Ovary (tissue), 9 donors: Measurements from ENCODE around the gene CDCP1. TPM values are rescaled to one million over a fixed set of nuclear protein-coding genes. Genes with fewer than 3 reads are reported as not detected.

Source experiments
- DNase-seq, 5 donors: peaks; one replicate each; pipeline ENCODE4 v3.0.0-alpha.2; 2019 to 2020
- H3K27ac ChIP-seq, 2 donors: fragments of 200-600 bp; one replicate each; pipeline versions ENCODE4 v1.5.1 to v1.8.0; 2019 to 2022
- H3K27me3 ChIP-seq: fragments of 200-600 bp; one replicate; pipeline ENCODE4 v1.8.0; 2022
- H3K36me3 ChIP-seq: fragments of 200-600 bp; sonication (generic); one replicate; pipeline ENCODE4 v1.5.1; 2019
- H3K4me1 ChIP-seq: one replicate; pipeline ENCODE4 v1.8.1; 2013; ENCODE audit warnings: mild to moderate bottlenecking, moderate library complexity; ENCODE audit not compliant: insufficient read depth
- H3K4me3 ChIP-seq: fragments of 200-600 bp; sonication (generic); one replicate; pipeline ENCODE4 v1.5.1; 2017
- H3K9me3 ChIP-seq, 2 donors: fragments of 200-600 bp in 1 of 2; sonication (generic) in 1 of 2; one replicate each; pipeline versions ENCODE4 v1.5.1 to v1.8.1; 2013 to 2019; ENCODE audit warnings: mild to moderate bottlenecking in 1 of 2, moderate library complexity in 1 of 2
- EP300 ChIP-seq: sonication (generic); formaldehyde crosslinking; IDR thresholded peaks from one replicate; pipeline ENCODE4 v1.6.1; 2017; ENCODE audit warnings: antibody characterized with exemption
- POLR2A ChIP-seq: fragments of 450-650 bp; IDR thresholded peaks from one replicate; pipeline ENCODE4 v1.6.1; 2017; ENCODE audit warnings: antibody characterized with exemption, mild to moderate bottlenecking, moderate library complexity
- WGBS, 3 donors: extraction: QIAGEN DNeasy Blood & Tissue Kit in 1 of 3; methylation state at CpG; one replicate each; pipeline versions ENCODE4 v1.1.5 to v1.1.7; 2013 to 2017; 5-methylcytosine and 5-hydroxymethylcytosine counted together
- intact Hi-C, 4 donors: fragments of 100-400 bp; cut with DNase I; formaldehyde crosslinking; loops; one replicate each; pipeline versions ENCODE4 v1.11.0 to v1.15.1; 2022 to 2023
- polyA plus RNA-seq, 2 donors: library from polyadenylated mRNA; stranded (reverse); fragments of 200-250 nt in 1 of 2; fragments of 350-450 nt in 1 of 2; fragmentation: Illumina TruSeq in 1 of 2; extraction: RNeasy Lipid Tissue Mini Kit (QIAGEN cat#74804) in 1 of 2; gene quantifications; one replicate each; pipeline ENCODE4 v1.2.3, GENCODE V29; 2013 to 2014
- total RNA-seq, 7 donors: library from RNA; depleted of rRNA in 2 of 7; stranded (reverse); fragments of >200 nt in 2 of 7; fragmentation: NEBNext Ultra II Directional in 3 of 7; extraction: Animal tissue kit (Norgen Biotek cat#: 25700) in 3 of 7; gene quantifications; one replicate each; pipeline versions ENCODE4 v1.1.0 to v1.2.4, GENCODE V29; 2016 to 2023
- TF ChIP-seq, protein P1 (sequence below), 3 donors: fragments of 450-650 bp in 2 of 3; fragments of 200-600 bp in 1 of 3; IDR thresholded peaks; one replicate each; pipeline versions ENCODE4 v1.5.1 to v1.8.0; 2016 to 2022; ENCODE audit warnings: antibody characterized with exemption in 3 of 3, mild to moderate bottlenecking in 1 of 3
- donor health status: DM: no; HTN: no; CAD: no; lungs with moderate emphysema.
- donor health status: DM: no; HTN: no; CAD: no.
- donor health status: Bipolar disorder and iron deficiency.
- donor health status: DM: yes; HTN: yes; CAD: no.
- donor health status: DM: no; HTN: no; CAD: no.
- donor health status: DM: yes; HTN: yes; CAD: no.

The CDCP1 gene
- total and polyA plus RNA-seq, 9 donors = 0.12 to 14.4 (median 1.7) TPM

DNA sequence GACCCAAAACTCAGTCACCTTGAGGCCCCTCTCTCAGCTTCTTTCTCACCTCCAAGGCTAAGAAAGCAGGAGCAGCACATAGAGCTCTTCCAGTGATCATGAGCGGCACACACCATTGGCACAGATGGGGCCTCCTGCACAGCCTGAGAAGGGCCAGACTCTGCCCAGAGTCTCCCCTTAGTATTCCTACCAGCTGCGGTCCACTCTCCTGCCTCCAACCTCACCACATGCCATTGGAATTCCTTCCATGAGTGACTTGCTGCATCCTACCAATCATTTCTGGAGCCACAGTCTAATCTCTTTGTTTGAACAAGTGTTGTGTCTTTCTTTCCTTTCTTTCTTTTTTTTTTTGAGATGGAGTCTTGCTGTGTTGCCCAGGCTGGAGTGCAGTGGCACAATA lies 39.3 kb downstream of the CDCP1 start:
- WGBS, 3 donors = 87 to 100% (median 97%) methylated on average over 2 of the region's 2 CpGs
- TF ChIP-seq POLR2A (no peak), EP300 (no peak)
- TF ChIP-seq, protein P1, sequence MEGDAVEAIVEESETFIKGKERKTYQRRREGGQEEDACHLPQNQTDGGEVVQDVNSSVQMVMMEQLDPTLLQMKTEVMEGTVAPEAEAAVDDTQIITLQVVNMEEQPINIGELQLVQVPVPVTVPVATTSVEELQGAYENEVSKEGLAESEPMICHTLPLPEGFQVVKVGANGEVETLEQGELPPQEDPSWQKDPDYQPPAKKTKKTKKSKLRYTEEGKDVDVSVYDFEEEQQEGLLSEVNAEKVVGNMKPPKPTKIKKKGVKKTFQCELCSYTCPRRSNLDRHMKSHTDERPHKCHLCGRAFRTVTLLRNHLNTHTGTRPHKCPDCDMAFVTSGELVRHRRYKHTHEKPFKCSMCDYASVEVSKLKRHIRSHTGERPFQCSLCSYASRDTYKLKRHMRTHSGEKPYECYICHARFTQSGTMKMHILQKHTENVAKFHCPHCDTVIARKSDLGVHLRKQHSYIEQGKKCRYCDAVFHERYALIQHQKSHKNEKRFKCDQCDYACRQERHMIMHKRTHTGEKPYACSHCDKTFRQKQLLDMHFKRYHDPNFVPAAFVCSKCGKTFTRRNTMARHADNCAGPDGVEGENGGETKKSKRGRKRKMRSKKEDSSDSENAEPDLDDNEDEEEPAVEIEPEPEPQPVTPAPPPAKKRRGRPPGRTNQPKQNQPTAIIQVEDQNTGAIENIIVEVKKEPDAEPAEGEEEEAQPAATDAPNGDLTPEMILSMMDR (IDR thresholded peaks at IDR 0.05) = no peak

DNA sequence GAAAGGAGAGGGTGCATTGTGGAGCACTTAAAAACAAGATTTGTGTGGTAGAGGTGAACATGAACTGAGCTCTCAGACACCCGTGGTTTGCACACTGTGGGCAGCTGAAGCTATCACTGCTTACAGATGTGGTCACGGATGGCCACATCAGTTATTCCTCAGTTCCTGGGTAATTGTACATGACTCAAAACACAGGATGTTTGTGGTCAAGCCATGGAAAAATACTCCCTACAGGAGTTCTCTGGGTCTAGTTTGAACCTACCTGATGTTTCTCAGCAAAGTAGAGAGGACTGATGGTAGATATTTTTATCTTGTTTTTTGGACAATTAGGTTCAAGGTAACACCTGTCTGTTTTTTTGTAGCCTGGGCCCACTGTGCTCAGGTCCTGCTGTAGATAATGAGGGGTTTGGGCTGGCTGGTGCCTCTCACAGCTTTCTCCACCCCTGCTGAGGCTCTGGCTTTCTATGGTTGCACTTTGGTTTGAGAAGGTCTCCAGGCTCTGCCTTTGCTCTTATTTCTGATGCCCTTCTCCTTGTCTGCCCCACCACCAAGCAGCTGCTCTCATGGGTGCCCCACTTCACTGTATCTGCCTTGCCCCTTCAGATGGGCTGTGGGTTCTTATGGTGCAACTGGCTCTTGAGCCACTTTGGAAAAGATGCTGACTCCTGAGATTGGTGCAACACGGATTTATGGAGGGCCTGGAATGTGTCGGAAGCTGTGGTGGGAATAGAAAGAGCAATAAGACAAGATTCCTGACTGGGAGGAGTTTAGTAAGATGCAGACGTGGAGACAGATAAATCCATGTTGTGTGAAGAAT lies 40.1 kb downstream of the CDCP1 start:
- H3K27me3 ChIP-seq = no peaks in the 10 kb centered on the region
- TF ChIP-seq, protein P1 (IDR thresholded peaks at IDR 0.05) = no peak
- no peak for TF ChIP-seq POLR2A
- no peak for TF ChIP-seq EP300
- H3K27ac ChIP-seq = no peak overlapping the region
- intact Hi-C loops = no loop called here
- no peaks in the 10 kb centered on the region for H3K4me1 ChIP-seq
- DNase-seq = no peak
- no peaks in the 10 kb centered on the region for H3K9me3 ChIP-seq
- H3K36me3 ChIP-seq = no peaks in the 10 kb centered on the region
- no peak overlapping the region for H3K4me3 ChIP-seq
- 58 to 63% (median 61%) methylated on average over 5 of the region's 5 CpGs for WGBS, 3 donors

More for the DNA sequence above, 39.3 kb downstream of the CDCP1 start:
- Histone ChIP-seq H3K4me3 (no peak overlapping the region), H3K36me3 (no peaks in the 10 kb centered on the region), H3K9me3 (no peaks in the 10 kb centered on the region), H3K27ac (no peak overlapping the region), H3K4me1 (no peaks in the 10 kb centered on the region), H3K27me3 (no peaks in the 10 kb centered on the region)
- no peak for DNase-seq
- intact Hi-C loops = no loop called here

DNA sequence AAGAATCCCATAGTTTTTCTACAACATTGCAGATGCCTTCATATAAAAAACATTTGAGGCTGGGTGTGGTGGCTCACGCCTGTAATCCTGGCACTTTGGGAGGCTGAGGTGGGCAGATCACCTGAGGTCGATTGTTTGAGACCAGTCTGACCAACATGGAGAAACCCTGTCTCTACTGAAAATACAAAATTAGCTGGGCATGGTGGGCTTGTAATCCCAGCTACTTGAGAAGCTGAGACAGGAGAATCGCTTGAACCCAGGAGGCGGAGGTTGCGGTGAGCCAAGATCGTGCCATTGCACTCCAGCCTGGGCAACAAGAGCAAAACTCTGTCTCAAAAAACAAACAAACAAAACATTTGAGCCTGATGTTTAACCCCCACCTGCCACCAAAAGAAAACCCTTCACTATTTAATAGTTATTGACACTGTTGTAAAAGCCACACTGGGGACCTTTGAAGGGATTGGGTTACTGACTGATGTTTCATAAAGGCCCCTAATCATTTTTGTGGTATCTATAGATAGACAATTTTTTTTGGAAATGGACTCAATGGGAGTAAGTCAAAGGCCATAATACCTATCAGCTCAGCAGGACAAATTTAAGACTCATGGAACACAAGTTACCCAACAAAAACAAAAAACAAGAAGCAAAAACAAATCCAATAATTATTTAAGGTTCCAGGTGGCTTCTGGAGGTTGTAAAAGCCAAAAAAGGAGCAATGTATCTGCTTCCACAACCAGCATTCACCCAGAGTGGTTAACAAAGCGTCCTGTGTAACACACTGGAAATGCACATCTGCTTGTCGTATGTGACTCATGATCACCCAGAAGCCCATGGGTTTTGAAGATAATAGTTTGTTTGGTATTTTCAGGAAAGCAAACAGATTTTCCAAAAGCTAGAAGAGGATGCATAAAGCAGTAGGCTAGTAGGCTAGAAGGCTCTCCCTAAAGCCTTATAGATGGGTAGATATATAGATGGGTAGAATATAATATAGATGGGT lies 41.2 kb downstream of the CDCP1 start:
- Histone ChIP-seq H3K4me3 (no peak overlapping the region), H3K9me3 (no peaks in the 10 kb centered on the region), H3K27ac (no peak overlapping the region), H3K4me1 (no peaks in the 10 kb centered on the region), H3K36me3 (no peaks in the 10 kb centered on the region), H3K27me3 (no peaks in the 10 kb centered on the region)
- intact Hi-C loops = no loop called here
- WGBS, 3 donors = 64 to 82% (median 70%) methylated on average over 8 of the region's 8 CpGs
- no peak for DNase-seq
- no peak for TF ChIP-seq EP300
- TF ChIP-seq, protein P1 (IDR thresholded peaks at IDR 0.05) = no peak
- TF ChIP-seq POLR2A = no peak
